H1 (cell line): ENCODE measurements around the gene DHRS7B. TPM values are rescaled to one million over a fixed set of nuclear protein-coding genes. Genes with fewer than 3 reads are reported as not detected.
"Not testable (repeated sequence)": the region's sequence is repeated elsewhere in the genome, so short reads cannot be mapped to it uniquely, and the experiment has no call there.

Experiments
- CTCF ChIA-PET: fragments of 300-600 bp; sonication (Branson Sonifier 250); formaldehyde crosslinking; loops from one replicate; lab custom pipeline; 2021; ENCODE audit not compliant: partially characterized antibody; lab: Charles Lee
- POLR2A ChIA-PET: fragments of 300-600 bp; sonication (Branson Sonifier 250); formaldehyde crosslinking; loops from one replicate; lab custom pipeline; 2021; ENCODE audit warnings: inconsistent platforms; ENCODE audit not compliant: partially characterized antibody; lab: Charles Lee
- DNase-seq, 2 experiments: peaks; one replicate each; pipeline versions ENCODE4 v3.0.0 to v3.0.0-alpha.2; 2010 to 2022; ENCODE audit warnings: low spot score in 2 of 2, low read depth in 1 of 2, mixed read lengths in 1 of 2
- FAIRE-seq: peaks from 2 replicates; lab custom pipeline; 2011; peaks lifted over from hg19 to GRCh38; lab: Jason Lieb, UNC
- H2AFZ ChIP-seq: 2 replicates; pipeline ENCODE4 v1.8.1; 2012; ENCODE audit warnings: low read length, inconsistent platforms
- H2AK5ac ChIP-seq: 2 replicates; pipeline ENCODE4 v1.6.1; 2013; ENCODE audit warnings: low read depth, low read length
- H2BK120ac ChIP-seq: replicated peaks from 2 replicates; pipeline ENCODE3; 2013; ENCODE audit warnings: low read depth, low read length, inconsistent platforms
- H2BK12ac ChIP-seq: 2 replicates; pipeline ENCODE4 v1.6.1; 2013; ENCODE audit warnings: low read depth, low read length
- H2BK15ac ChIP-seq: 2 replicates; pipeline ENCODE4 v1.6.1; 2013; ENCODE audit warnings: low read length
- H2BK20ac ChIP-seq: 2 replicates; pipeline ENCODE4 v1.6.1; 2013; ENCODE audit warnings: low read length
- H2BK5ac ChIP-seq: 2 replicates; pipeline ENCODE4 v1.6.1; 2013; ENCODE audit warnings: low read depth, low read length
- H3K14ac ChIP-seq: 2 replicates; pipeline ENCODE4 v1.6.1; 2013; ENCODE audit warnings: inconsistent platforms; ENCODE audit not compliant: insufficient read length
- H3K18ac ChIP-seq: 2 replicates; pipeline ENCODE4 v1.6.1; 2013; ENCODE audit warnings: low read length; ENCODE audit errors: extremely low read depth
- H3K23ac ChIP-seq: 2 replicates; pipeline ENCODE4 v1.6.1; 2013; ENCODE audit warnings: inconsistent platforms; ENCODE audit not compliant: insufficient read length
- H3K23me2 ChIP-seq: 2 replicates; pipeline ENCODE4 v1.6.1; 2013; ENCODE audit warnings: low read depth, low read length
- H3K27ac ChIP-seq: 2 replicates; pipeline ENCODE4 v1.6.1; 2011; ENCODE audit warnings: low read depth, low read length, inconsistent platforms
- H3K27me3 ChIP-seq, 4 experiments: replicated peaks in 1 of 4; 1 replicate in 1 of 4; 2 replicates in 3 of 4; pipeline versions ENCODE4 v1.6.1 to v1.8.1; 2011 to 2013; ENCODE audit warnings: low read length in 3 of 4, mild to moderate bottlenecking in 3 of 4, inconsistent platforms in 2 of 4, mixed read lengths in 2 of 4, moderate library complexity in 1 of 4; ENCODE audit not compliant: control insufficient read depth in 3 of 4, insufficient read depth in 3 of 4; ENCODE audit errors: extremely low read depth in 1 of 4
- H3K36me3 ChIP-seq, 4 experiments: 2 replicates each; pipeline versions ENCODE4 v1.6.1 to v1.8.1; 2011 to 2013; ENCODE audit warnings: mild to moderate bottlenecking in 4 of 4, low read length in 3 of 4, moderate library complexity in 2 of 4, control low read depth in 1 of 4, inconsistent platforms in 1 of 4; ENCODE audit not compliant: insufficient read depth in 4 of 4, control insufficient read depth in 2 of 4
- H3K4ac ChIP-seq: replicated peaks from 2 replicates; pipeline ENCODE3; 2013; ENCODE audit warnings: low read length, low read depth, mixed read lengths, inconsistent platforms; ENCODE audit not compliant: insufficient read length
- H3K4me1 ChIP-seq, 4 experiments: replicated peaks in 1 of 4; 1 replicate in 1 of 4; 2 replicates in 3 of 4; pipeline versions ENCODE4 v1.6.1 to v1.8.1; 2011 to 2013; ENCODE audit warnings: low read length in 3 of 4, inconsistent platforms in 2 of 4, mixed read lengths in 1 of 4; ENCODE audit not compliant: insufficient read depth in 4 of 4, control insufficient read depth in 3 of 4
- H3K4me2 ChIP-seq, 2 experiments: 2 replicates each; pipeline versions ENCODE4 v1.6.1 to v1.8.1; 2011 to 2013; ENCODE audit warnings: low read depth in 2 of 2, low read length in 2 of 2, control low read depth in 1 of 2, inconsistent platforms in 1 of 2, mild to moderate bottlenecking in 1 of 2; ENCODE audit not compliant: insufficient read depth in 1 of 2
- H3K4me3 ChIP-seq, 4 experiments: fragments of 200-600, 300-600 bp in 1 of 4; sonication (generic), shearing (Covaris generic), sonication (Bioruptor Twin) in 1 of 4; 2 replicates each; pipeline versions ENCODE4 v1.5.1 to v1.8.1; 2011 to 2016; ENCODE audit warnings: low read length in 4 of 4, low read depth in 3 of 4, control low read depth in 2 of 4, inconsistent platforms in 2 of 4, mild to moderate bottlenecking in 2 of 4, mixed read lengths in 1 of 4, moderate library complexity in 1 of 4; ENCODE audit not compliant: insufficient read depth in 2 of 4; ENCODE audit errors: extremely low read depth in 1 of 4
- H3K56ac ChIP-seq: replicated peaks from 2 replicates; pipeline ENCODE3; 2013; ENCODE audit warnings: low read depth, mild to moderate bottlenecking, mixed read lengths, low read length, inconsistent platforms; ENCODE audit not compliant: insufficient read length
- H3K79me1 ChIP-seq: 2 replicates; pipeline ENCODE4 v1.6.1; 2013; ENCODE audit warnings: low read depth, low read length, control low read depth
- H3K79me2 ChIP-seq, 2 experiments: 2 replicates each; pipeline versions ENCODE4 v1.6.1 to v1.8.1; 2012 to 2013; ENCODE audit warnings: low read length in 2 of 2, mild to moderate bottlenecking in 2 of 2, inconsistent platforms in 1 of 2; ENCODE audit not compliant: insufficient read depth in 2 of 2, control insufficient read depth in 1 of 2
- H3K9ac ChIP-seq, 4 experiments: replicated peaks in 1 of 4; 1 replicate in 1 of 4; 2 replicates in 3 of 4; pipeline versions ENCODE4 v1.6.1 to v1.8.1; 2011 to 2013; ENCODE audit warnings: low read depth in 3 of 4, low read length in 3 of 4, control low read depth in 2 of 4, mild to moderate bottlenecking in 2 of 4, moderate library complexity in 2 of 4, inconsistent platforms in 1 of 4; ENCODE audit errors: extremely low read depth in 1 of 4
- H3K9me3 ChIP-seq, 2 experiments: 2 replicates each; pipeline versions ENCODE4 v1.6.1 to v1.8.1; 2012 to 2013; ENCODE audit warnings: mild to moderate bottlenecking in 2 of 2, moderate library complexity in 2 of 2, control low read depth in 1 of 2, inconsistent platforms in 1 of 2, low read depth in 1 of 2, low read length in 1 of 2, mixed read lengths in 1 of 2; ENCODE audit not compliant: insufficient read depth in 2 of 2
- H4K20me1 ChIP-seq, 2 experiments: replicated peaks in 1 of 2; 2 replicates each; pipeline versions ENCODE3 to v1.8.1; 2011 to 2013; ENCODE audit warnings: inconsistent platforms in 2 of 2, low read length in 2 of 2, mild to moderate bottlenecking in 1 of 2; ENCODE audit not compliant: insufficient read depth in 2 of 2, control insufficient read depth in 1 of 2
- H4K5ac ChIP-seq: 2 replicates; pipeline ENCODE4 v1.6.1; 2013; ENCODE audit warnings: low read length, low read depth, mixed read lengths, inconsistent platforms; ENCODE audit not compliant: insufficient read length
- H4K8ac ChIP-seq: 2 replicates; pipeline ENCODE4 v1.8.0; 2013; ENCODE audit warnings: mild to moderate bottlenecking, moderate library complexity, low read length, inconsistent platforms; ENCODE audit not compliant: insufficient read depth; ENCODE audit errors: extremely low read depth
- H4K91ac ChIP-seq: replicated peaks from 2 replicates; pipeline ENCODE3; 2013; ENCODE audit warnings: low read length, mixed read lengths, inconsistent platforms; ENCODE audit not compliant: insufficient read length
- WGBS, 2 experiments: shearing (Covaris generic) in 1 of 2; methylation state at CpG; one replicate each; pipeline versions ENCODE4 v1.1.6 to v1.1.7; 2013 to 2015; ENCODE audit warnings: low lambda C conversion rate in 2 of 2, mixed read lengths in 2 of 2, inconsistent platforms in 1 of 2, low coverage in 1 of 2, missing lambda C conversion rate in 1 of 2; ENCODE audit not compliant: insufficient replicate concordance in 2 of 2, insufficient coverage in 1 of 2, insufficient read length in 1 of 2; ENCODE audit errors: extremely low coverage in 1 of 2, missing lambda C conversion rate in 1 of 2; 5-methylcytosine and 5-hydroxymethylcytosine counted together
- polyA plus RNA-seq, 7 experiments: library from polyadenylated mRNA; depleted of rRNA in 3 of 7; stranded (reverse) in 5 of 7; unstranded in 2 of 7; fragments of >200 nt in 5 of 7; fragments of 200-250 nt in 2 of 7; gene quantifications; 1 replicate in 5 of 7; 2 replicates in 1 of 7; 4 replicates in 1 of 7; pipeline versions ENCODE4 v1.2.1 to v1.2.3, GENCODE V29; 2011 to 2013; ENCODE audit warnings: missing spikeins in 2 of 7, mixed read lengths in 2 of 7
- total RNA-seq: library from RNA; stranded (reverse); fragmentation: NEBNext Ultra II Directional; extraction: Animal tissue kit (Norgen Biotek cat#: 25700); gene quantifications from 2 replicates; pipeline ENCODE4 v1.2.1, GENCODE V29; 2021

The DHRS7B gene
- total and polyA plus RNA-seq, 2 of the 8 experiments (the other 6 are each of a cell fraction or from before 2014, with no cell fraction given), result 11.0 to 27.9 TPM

DNA sequence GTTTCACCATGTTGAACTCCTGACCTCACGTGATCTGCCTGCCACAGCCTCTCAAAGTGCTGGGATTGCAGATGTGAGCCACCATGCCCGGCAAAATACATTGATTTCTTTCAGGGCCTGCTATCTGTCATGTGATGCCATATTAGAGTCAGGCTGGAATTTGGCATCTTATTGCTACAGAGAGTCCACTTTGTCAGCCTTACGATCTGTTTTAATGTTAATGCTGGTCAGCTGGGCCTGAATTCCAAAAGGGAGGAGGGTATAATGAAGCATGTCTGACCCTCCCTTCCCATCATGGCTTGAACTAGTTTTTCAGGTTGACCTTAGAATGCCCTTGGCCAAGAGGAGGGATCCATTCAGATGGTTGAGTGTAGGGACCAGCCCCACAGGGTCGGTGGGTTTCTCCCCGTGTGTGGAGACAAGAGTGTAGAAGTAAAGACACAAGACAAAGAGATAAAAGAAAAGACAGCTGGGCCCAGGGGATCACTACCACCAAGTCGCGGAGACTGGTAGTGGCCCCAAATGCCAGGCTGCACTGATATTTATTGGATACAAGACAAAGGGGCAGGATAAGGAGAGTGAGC, 19.6 kb upstream of the DHRS7B start:
- not testable (repeated sequence) for FAIRE-seq, H3K9me3 ChIP-seq, H3K4me1 ChIP-seq, H3K4me3 ChIP-seq, H3K56ac ChIP-seq, H4K20me1 ChIP-seq, H4K8ac ChIP-seq, H2BK15ac ChIP-seq, H3K23ac ChIP-seq, H3K36me3 ChIP-seq, H3K27me3 ChIP-seq, H4K91ac ChIP-seq, H2BK120ac ChIP-seq, H2BK20ac ChIP-seq, H3K23me2 ChIP-seq, H3K4me2 ChIP-seq, H3K79me2 ChIP-seq, DNase-seq, H2BK5ac ChIP-seq, H4K5ac ChIP-seq, H3K79me1 ChIP-seq, H3K14ac ChIP-seq, H3K9ac ChIP-seq, H3K4ac ChIP-seq, H2BK12ac ChIP-seq, H3K27ac ChIP-seq, H2AK5ac ChIP-seq, H2AFZ ChIP-seq, H3K18ac ChIP-seq
- ChIA-PET CTCF (interaction anchor here (0.6 to 2.7 kb wide), 2 partner anchors 7 to 349 kb away, joined by 3 to 12 read pairs; no protein-coding TSS in a partner anchor), POLR2A (interaction anchor here (4.3 to 4.5 kb wide), 2 partner anchors 8 to 64 kb away, joined by 17 to 25 read pairs; partner anchors contain the start of gene USP22)
- 86% methylated on average over 7 of the region's 7 CpGs; no CpG with 5 or more reads in 1 of the 2 experiments for WGBS, 2 experiments
